GM20000 (cell line): ENCODE data around the gene SAP130.

Experiments
- DNase-seq: peaks from one replicate; pipeline ENCODE4 v3.0.0; 2012; ENCODE audit warnings: low spot score
- TF ChIP-seq, protein P1 (sequence below): IDR thresholded peaks from 2 replicates; pipeline ENCODE4 v1.5.1; 2012; ENCODE audit warnings: mild to moderate bottlenecking, control low read depth; ENCODE audit errors: extremely low read depth, missing control alignments

Gene SAP130

DNA sequence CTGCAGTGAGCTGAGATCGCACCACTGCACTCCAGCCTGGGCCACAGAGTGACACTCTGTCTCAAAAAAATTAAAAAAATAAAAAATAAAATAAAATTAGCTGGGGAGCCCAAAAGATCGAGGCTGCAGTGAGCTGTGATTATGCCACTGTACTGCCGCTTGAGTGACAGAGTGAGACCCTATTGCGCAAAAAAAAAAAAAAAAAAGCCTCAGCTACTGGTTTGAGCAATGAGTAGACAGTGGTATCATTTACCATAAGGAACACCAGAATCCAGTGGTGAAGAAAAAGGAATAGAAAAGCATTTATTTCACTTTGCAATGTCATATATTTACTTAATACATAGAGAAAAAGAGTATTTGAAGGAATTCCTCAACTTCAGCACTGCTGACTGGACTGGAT is 3.0 kb downstream of the SAP130 start:
- DNase-seq, result no peak
- TF ChIP-seq, protein P1, sequence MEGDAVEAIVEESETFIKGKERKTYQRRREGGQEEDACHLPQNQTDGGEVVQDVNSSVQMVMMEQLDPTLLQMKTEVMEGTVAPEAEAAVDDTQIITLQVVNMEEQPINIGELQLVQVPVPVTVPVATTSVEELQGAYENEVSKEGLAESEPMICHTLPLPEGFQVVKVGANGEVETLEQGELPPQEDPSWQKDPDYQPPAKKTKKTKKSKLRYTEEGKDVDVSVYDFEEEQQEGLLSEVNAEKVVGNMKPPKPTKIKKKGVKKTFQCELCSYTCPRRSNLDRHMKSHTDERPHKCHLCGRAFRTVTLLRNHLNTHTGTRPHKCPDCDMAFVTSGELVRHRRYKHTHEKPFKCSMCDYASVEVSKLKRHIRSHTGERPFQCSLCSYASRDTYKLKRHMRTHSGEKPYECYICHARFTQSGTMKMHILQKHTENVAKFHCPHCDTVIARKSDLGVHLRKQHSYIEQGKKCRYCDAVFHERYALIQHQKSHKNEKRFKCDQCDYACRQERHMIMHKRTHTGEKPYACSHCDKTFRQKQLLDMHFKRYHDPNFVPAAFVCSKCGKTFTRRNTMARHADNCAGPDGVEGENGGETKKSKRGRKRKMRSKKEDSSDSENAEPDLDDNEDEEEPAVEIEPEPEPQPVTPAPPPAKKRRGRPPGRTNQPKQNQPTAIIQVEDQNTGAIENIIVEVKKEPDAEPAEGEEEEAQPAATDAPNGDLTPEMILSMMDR, result no peak

GRCh38 chr2:128017561-128017960 is 10.3 kb downstream of the SAP130 start:
- TF ChIP-seq, protein P1, result no peak
- no peak for DNase-seq

DNA sequence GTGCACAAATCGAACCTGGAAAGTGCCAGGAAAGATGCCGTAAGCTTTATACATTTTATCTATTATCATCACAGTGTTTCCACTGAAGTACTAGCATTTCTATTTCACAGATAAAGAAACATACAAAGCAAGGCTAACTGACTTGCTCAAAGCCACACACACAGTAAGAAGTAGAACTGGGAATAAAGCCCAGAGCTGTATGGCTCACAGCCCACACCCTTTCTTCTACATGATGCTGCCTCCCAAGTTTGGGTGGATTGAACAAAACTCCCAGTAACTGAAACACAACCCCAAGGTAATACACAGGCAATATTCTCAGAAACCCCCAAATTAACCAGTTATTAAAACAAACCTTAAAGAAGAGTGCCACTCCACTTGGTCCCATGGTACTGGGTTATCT is 11.2 kb downstream of the SAP130 start:
- TF ChIP-seq, protein P1, result no peak
- DNase-seq, result no peak

DNA sequence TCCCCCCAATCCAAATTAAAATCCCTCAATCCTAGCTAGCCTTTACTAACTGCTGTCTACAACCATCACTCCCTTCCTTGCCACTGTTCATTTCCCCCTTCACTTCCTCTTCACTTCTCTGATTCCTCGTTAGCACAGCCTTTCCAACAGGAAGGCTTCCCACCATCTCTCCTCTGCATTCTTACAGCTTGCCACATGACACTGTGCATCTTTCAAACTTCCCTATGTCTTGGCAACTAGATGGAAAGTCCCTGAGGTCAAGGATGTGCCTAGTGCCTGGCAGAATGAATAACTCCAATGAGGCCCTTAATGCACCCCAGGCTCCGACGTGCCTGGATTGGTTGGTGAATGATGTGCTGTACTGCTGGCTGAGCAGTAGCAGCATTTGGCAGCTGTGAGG is 15.2 kb downstream of the SAP130 start:
- DNase-seq, result no peak
- TF ChIP-seq, protein P1, result no peak

DNA sequence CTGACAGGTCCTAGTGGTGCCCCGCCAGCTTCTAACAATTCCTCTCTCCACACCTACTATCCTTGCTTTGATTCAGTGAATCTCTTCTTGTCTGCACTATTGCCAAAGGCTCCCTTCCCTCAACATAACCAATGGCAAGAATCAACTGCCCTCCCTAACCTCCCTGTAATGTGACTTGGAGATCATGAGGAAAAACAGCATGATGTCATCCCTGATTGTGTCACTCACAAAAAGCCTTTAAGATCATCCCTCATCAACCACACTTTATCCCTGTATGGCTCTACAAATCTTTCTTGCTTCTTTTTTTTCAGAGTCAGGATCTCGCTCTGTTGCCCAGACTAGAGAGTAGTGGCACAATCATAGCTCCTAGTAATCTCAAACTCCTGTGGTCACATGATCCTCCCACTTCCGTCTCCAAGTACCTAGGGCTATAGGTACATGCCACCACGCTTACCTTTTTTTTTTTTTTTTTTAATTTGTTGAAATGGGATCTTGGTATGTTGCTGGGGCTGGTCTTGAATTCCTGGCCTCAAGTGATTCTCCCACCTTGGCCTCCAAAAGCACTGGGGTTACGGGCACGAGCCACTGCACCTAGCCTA is 19.7 kb downstream of the SAP130 start:
- TF ChIP-seq, protein P1, result no peak

DNA sequence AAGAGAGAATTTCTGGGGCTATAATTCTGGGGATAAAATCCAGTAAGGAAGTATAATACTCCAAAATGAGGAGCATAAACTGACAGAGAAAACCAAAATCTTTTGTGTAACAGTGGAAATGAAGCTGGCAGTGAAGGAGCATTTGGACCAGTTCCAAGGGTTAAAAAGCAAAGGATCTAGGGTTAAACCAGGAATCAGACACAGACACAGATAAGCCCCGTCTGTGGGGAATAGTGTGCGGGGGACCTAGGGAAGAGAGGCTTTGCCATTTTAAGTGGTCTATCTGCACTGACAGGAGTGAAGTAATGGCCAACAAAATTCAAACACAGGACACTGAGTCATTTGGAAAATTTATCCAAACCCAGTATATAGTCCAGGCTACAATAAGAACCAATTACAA is 23.4 kb downstream of the SAP130 start:
- TF ChIP-seq, protein P1, result no peak
- DNase-seq, result no peak

More for the DNA sequence above, 19.7 kb downstream of the SAP130 start:
- no peak for DNase-seq

DNA sequence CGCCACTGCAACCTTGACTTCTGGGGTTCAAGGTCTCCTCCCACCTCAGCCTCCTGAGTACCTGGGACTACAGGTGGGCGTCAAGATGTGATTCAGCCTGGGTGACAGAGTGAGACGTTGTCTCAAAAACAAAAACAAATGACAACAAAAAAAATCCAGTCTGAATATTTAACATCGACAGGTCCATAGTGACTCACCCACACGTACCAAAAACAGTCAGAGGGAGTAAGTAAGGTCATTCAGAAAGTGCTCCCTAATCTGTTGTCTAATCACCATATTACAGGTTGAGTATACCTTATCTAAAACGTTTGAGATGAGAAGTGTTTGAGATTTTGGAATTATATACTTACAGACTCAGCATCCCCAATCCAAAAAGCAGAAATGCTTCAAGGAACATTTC is 24.4 kb downstream of the SAP130 start:
- TF ChIP-seq, protein P1, result no peak

More for the DNA sequence above, 24.4 kb downstream of the SAP130 start:
- DNase-seq, result no peak
